ENCODE results near the gene CLRN2.

Gene CLRN2

DNA sequence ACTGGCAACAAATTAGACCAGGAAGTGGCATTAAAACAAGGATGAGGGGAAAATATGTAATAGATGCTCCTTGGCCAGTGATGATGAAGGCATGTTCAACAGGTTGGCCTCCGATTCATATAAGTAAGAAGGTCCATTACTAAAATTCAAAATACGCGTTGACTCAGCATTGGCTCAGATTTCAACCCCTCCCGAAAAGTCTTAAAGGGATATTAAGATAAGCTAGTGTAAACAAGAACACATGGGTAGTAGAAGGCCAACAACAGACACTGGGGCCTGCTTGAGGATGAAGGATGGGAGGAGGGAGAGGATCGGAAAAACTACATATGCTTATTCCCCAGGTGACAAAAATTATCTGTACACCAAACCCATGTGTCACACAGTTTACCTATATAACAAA lies 42.9 kb downstream of the CLRN2 start:
- Histone ChIP-seq H3K4me3 (ENCODE audit: low read depth in 1 of 2, low read length in 1 of 2) (no peak overlapping the region), H3K27ac (no peak overlapping the region), H3K4me1 (ENCODE audit: control insufficient read depth in 1 of 2, insufficient read depth in 1 of 2, low read depth in 1 of 2, low read length in 1 of 2) (no peaks in the 10 kb centered on the region), H3K36me3 (no peaks in the 10 kb centered on the region), H3K9me3 (no peaks in the 10 kb centered on the region), H3K27me3 (peaks cover 13% of the 10 kb centered on the region)
- TF ChIP-seq, protein P1, sequence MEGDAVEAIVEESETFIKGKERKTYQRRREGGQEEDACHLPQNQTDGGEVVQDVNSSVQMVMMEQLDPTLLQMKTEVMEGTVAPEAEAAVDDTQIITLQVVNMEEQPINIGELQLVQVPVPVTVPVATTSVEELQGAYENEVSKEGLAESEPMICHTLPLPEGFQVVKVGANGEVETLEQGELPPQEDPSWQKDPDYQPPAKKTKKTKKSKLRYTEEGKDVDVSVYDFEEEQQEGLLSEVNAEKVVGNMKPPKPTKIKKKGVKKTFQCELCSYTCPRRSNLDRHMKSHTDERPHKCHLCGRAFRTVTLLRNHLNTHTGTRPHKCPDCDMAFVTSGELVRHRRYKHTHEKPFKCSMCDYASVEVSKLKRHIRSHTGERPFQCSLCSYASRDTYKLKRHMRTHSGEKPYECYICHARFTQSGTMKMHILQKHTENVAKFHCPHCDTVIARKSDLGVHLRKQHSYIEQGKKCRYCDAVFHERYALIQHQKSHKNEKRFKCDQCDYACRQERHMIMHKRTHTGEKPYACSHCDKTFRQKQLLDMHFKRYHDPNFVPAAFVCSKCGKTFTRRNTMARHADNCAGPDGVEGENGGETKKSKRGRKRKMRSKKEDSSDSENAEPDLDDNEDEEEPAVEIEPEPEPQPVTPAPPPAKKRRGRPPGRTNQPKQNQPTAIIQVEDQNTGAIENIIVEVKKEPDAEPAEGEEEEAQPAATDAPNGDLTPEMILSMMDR (IDR thresholded peaks at IDR 0.05), result no peak

DNA sequence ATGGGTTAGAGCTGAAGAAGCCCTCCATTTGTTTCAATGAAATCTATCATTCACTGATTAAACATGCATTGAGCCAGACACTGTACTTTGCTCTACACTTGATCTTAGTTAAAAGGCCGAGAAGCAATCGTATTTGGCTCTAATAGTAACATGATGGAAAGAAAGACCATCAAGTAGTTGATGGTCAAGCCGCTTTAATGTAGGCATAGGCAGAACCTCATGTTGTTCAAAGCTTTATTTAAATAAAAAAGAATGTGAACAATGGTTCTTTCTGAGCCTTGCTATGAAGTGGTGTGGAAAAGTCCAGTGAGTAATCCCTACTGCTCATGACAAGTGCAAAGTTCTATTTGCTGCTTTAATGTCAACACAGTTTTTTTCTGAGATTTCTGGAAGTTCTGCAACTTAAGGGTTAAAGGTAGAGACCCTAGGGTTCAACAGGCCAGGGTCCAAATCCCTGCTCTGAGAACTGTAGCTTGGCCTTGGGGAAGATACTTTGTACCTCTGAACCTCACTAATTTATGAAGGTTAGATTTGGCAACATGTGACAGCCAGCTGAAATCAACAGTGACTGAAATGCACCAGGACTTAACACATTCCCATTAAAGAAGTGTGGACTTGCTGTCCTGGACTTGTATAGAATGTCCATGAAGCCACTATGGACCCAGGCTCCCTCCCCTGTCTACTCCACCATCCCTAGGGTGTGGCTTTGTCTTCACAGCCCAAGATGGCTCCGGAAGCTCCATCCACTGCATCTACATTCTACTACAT lies 44.2 kb downstream of the CLRN2 start:
- peaks cover 13% of the 10 kb centered on the region for H3K27me3 ChIP-seq
- no peak overlapping the region for H3K27ac ChIP-seq
- no peaks in the 10 kb centered on the region for H3K36me3 ChIP-seq
- no peak overlapping the region for H3K4me3 ChIP-seq (ENCODE audit: low read depth in 1 of 2, low read length in 1 of 2)
- no peaks in the 10 kb centered on the region for H3K4me1 ChIP-seq (ENCODE audit: control insufficient read depth in 1 of 2, insufficient read depth in 1 of 2, low read depth in 1 of 2, low read length in 1 of 2)
- TF ChIP-seq, protein P1 (IDR thresholded peaks at IDR 0.05), result no peak
- no peaks in the 10 kb centered on the region for H3K9me3 ChIP-seq

DNA sequence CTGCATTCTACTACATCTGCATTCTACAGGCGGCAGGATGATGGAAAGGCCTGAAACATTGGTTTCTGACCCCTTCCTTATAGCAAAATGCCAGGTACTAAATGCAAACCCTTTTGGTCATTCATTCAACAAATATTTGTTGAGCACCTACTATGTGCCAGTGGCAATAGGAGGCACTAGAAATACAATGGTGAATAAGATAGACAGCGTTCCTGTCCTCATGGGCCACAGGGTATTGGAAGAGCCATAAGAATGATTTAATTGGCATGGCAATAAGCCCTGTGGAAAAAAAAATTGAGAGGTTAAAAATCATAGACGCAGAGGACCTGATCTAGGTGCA lies 44.7 kb downstream of the CLRN2 start:
- no peaks in the 10 kb centered on the region for H3K4me1 ChIP-seq (ENCODE audit: control insufficient read depth in 1 of 2, insufficient read depth in 1 of 2, low read depth in 1 of 2, low read length in 1 of 2)
- H3K36me3 ChIP-seq, result no peaks in the 10 kb centered on the region
- H3K4me3 ChIP-seq (ENCODE audit: low read depth in 1 of 2, low read length in 1 of 2), result no peak overlapping the region
- H3K27me3 ChIP-seq, result peaks cover 13% of the 10 kb centered on the region
- H3K9me3 ChIP-seq, result no peaks in the 10 kb centered on the region
- TF ChIP-seq, protein P1 (IDR thresholded peaks at IDR 0.05), result no peak
- H3K27ac ChIP-seq, result no peak overlapping the region

DNA sequence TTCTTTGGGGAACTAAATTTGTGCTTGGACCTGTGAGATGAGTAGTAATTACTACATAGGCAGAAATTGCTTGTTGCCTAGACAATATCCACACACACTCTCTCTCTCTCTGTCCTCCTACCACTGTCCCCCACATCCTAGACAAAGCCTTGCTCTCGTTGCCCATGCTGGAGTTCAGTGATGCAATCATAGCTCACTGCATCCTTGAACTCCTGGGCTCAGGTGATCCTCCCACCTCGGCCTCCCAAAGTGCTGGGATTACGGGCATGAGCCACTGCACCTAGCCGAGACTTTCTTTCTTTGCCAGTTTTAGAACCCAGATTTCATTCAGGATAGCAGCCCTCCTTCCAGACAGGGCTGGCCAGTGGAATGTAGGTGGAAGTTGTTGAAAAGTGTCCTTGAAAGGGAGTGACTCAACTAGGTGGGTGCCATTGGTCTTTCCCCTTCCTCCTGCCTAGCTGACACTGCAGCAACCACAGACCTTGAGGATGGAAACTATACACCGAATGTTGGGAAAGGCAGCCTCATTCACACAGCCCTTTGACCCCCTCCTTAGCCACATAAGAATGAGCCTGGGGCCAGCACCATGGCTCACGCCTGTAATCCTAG lies 45.2 kb downstream of the CLRN2 start:
- Histone ChIP-seq H3K4me1 (ENCODE audit: control insufficient read depth in 1 of 2, insufficient read depth in 1 of 2, low read depth in 1 of 2, low read length in 1 of 2) (no peaks in the 10 kb centered on the region), H3K27ac (no peak overlapping the region), H3K27me3 (peaks cover 13% of the 10 kb centered on the region), H3K4me3 (ENCODE audit: low read depth in 1 of 2, low read length in 1 of 2) (no peak overlapping the region), H3K9me3 (no peaks in the 10 kb centered on the region), H3K36me3 (no peaks in the 10 kb centered on the region)
- TF ChIP-seq, protein P1 (IDR thresholded peaks at IDR 0.05), result no peak

DNA sequence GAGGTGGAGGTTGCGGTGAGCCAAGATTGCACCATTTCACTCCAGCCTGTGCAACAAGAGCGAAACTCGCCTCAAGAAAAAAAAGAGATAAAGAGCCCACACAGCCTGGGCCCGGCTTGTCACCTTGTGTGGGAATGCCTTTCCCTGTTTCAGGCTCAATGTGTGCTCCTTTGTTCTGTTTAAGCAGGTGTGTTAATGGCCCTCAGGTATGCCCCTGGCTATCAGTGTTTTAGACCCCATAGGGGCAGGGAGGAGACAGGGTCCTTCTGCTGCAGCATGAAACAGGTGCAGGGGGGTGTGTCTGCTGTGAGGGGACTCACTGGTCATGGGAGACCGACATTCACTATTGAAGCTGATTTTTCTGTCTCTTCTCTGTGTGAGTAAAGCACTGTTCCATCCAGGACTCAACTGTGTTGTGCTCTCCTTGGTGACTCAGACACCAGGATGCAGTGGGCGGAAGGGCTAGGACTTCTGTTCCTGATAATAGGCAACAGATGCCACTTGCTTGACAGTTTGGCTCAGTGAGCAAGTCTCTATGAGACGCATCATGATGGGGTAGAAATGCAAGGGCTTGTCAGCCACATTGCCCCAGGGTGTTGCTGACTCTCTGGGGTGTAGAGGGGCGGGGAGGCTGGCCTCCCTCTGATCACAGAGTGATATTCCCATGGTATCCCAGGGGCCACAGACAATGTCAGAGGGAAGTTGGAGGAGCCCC lies 46.4 kb downstream of the CLRN2 start:
- Histone ChIP-seq H3K36me3 (no peaks in the 10 kb centered on the region), H3K27me3 (peaks cover 1% of the 10 kb centered on the region), H3K4me3 (ENCODE audit: low read depth in 1 of 2, low read length in 1 of 2) (no peak overlapping the region), H3K27ac (no peak overlapping the region), H3K9me3 (no peaks in the 10 kb centered on the region), H3K4me1 (ENCODE audit: control insufficient read depth in 1 of 2, insufficient read depth in 1 of 2, low read depth in 1 of 2, low read length in 1 of 2) (no peaks in the 10 kb centered on the region)
- TF ChIP-seq, protein P1 (IDR thresholded peaks at IDR 0.05), result no peak

Data from neutrophil (primary cell).